WTC11 (cell line): Measurements from ENCODE around the gene FMOD. TPM values are rescaled to one million over a fixed set of nuclear protein-coding genes. Genes with fewer than 3 reads are reported as not detected.
A peak's percentile ranks its signal among the peaks of the same experiment; 100 is the strongest.

ENCODE experiments used
- ATAC-seq: fragments of 200-7000 bp; cut with Tn5 transposase; 2 replicates; pipeline ENCODE4 v1.10.0; 2021; ENCODE audit warnings: mild to moderate bottlenecking, moderate library complexity
- CTCF ChIA-PET: fragments of 300-600 bp; sonication (Branson Sonifier 250); formaldehyde crosslinking; loops from one replicate; lab custom pipeline; 2021; ENCODE audit warnings: antibody characterized with exemption; lab: Charles Lee
- POLR2A ChIA-PET: fragments of 350-600 bp; sonication (Branson Sonifier 250); formaldehyde crosslinking; loops from one replicate; lab custom pipeline; 2021; ENCODE audit warnings: antibody characterized with exemption; lab: Charles Lee
- DNase-seq: peaks from one replicate; pipeline ENCODE4 v3.0.0; 2021; ENCODE audit warnings: low spot score
- H3K27ac Mint-ChIP-seq: 2 replicates; pipeline ENCODE4 v1.8.0; 2021; ENCODE audit warnings: mixed read lengths
- H3K27me3 Mint-ChIP-seq: 2 replicates; pipeline ENCODE4 v1.8.0; 2021; ENCODE audit warnings: low read depth, mild to moderate bottlenecking, moderate library complexity, mixed read lengths
- H3K36me3 Mint-ChIP-seq: 2 replicates; pipeline ENCODE4 v1.8.0; 2021; ENCODE audit warnings: mixed read lengths
- H3K4me1 Mint-ChIP-seq: 2 replicates; pipeline ENCODE4 v1.8.0; 2022; ENCODE audit warnings: mixed read lengths
- H3K4me3 Mint-ChIP-seq: 2 replicates; pipeline ENCODE4 v1.8.0; 2021; ENCODE audit warnings: mild to moderate bottlenecking, moderate library complexity, mixed read lengths
- H3K9me3 Mint-ChIP-seq: 2 replicates; pipeline ENCODE4 v1.8.0; 2021; ENCODE audit warnings: mixed read lengths
- CREM ChIP-seq: sonication (generic); formaldehyde crosslinking; IDR thresholded peaks from 2 replicates; pipeline ENCODE4 v1.8.1; 2022; ENCODE audit warnings: mild to moderate bottlenecking, missing genetic modification reagents, moderate library complexity
- EMX1 ChIP-seq: fragments of 250-450 bp; sonication (Bioruptor Pico); IDR thresholded peaks from 2 replicates; pipeline ENCODE4 v1.8.0; 2021; ENCODE audit warnings: mild to moderate bottlenecking
- ETV6 ChIP-seq: sonication (generic); formaldehyde crosslinking; IDR thresholded peaks from 2 replicates; pipeline ENCODE4 v1.8.1; 2022; ENCODE audit warnings: mild to moderate bottlenecking, missing genetic modification reagents
- FOXP1 ChIP-seq: sonication (generic); formaldehyde crosslinking; IDR thresholded peaks from 2 replicates; pipeline ENCODE4 v1.8.0; 2022; ENCODE audit warnings: missing genetic modification reagents, mild to moderate bottlenecking, moderate library complexity, borderline replicate concordance
- HMGA2 ChIP-seq: fragments of 250-450 bp; sonication (Bioruptor Pico); IDR thresholded peaks from 2 replicates; pipeline ENCODE4 v1.4.0; 2021; ENCODE audit warnings: mild to moderate bottlenecking, moderate library complexity
- MXD4 ChIP-seq: fragments of 250-450 bp; sonication (Bioruptor Pico); IDR thresholded peaks from 2 replicates; pipeline ENCODE4 v1.8.0; 2021; ENCODE audit warnings: mild to moderate bottlenecking, moderate library complexity, borderline replicate concordance
- NR3C1 ChIP-seq: sonication (generic); formaldehyde crosslinking; conservative IDR thresholded peaks from 2 replicates; pipeline ENCODE4 v1.8.1; 2023; ENCODE audit warnings: low read depth, mild to moderate bottlenecking, missing genetic modification reagents
- SOX15 ChIP-seq: fragments of 250-450 bp; sonication (Bioruptor Pico); IDR thresholded peaks from 2 replicates; pipeline ENCODE4 v1.9.0; 2021; ENCODE audit warnings: mild to moderate bottlenecking
- total RNA-seq: library from RNA; stranded (reverse); gene quantifications from 3 replicates; pipeline ENCODE4 v1.2.3, GENCODE V29; 2021
- TF ChIP-seq, protein P1 (sequence below): fragments of 250-450 bp; sonication (Bioruptor Pico); IDR thresholded peaks from 2 replicates; pipeline ENCODE4 v2.1.2; 2022; ENCODE audit warnings: mild to moderate bottlenecking, moderate library complexity
- TF ChIP-seq, protein P2 (sequence below): fragments of 250-450 bp; sonication (Bioruptor Pico); IDR thresholded peaks from 2 replicates; pipeline ENCODE4 v1.9.0; 2021; ENCODE audit warnings: mild to moderate bottlenecking
- TF ChIP-seq, protein P3 (sequence below): sonication (generic); formaldehyde crosslinking; IDR thresholded peaks from 2 replicates; pipeline ENCODE4 v1.8.1; 2023; ENCODE audit warnings: mild to moderate bottlenecking, missing genetic modification reagents, moderate library complexity
- TF ChIP-seq, protein P4 (sequence below): sonication (generic); formaldehyde crosslinking; IDR thresholded peaks from 2 replicates; pipeline ENCODE4 v1.8.0; 2023; ENCODE audit warnings: mild to moderate bottlenecking, missing genetic modification reagents
- TF ChIP-seq, protein P5 (sequence below): sonication (generic); formaldehyde crosslinking; IDR thresholded peaks from 2 replicates; pipeline ENCODE4 v1.8.1; 2022; ENCODE audit warnings: missing genetic modification reagents, borderline replicate concordance
- TF ChIP-seq, protein P6 (sequence below): fragments of 200-600 bp; IDR thresholded peaks from 2 replicates; pipeline ENCODE4 v1.8.0; 2022; ENCODE audit warnings: antibody characterized with exemption
- TF ChIP-seq, protein P7 (sequence below): sonication (generic); formaldehyde crosslinking; IDR thresholded peaks from 2 replicates; pipeline ENCODE4 v1.8.1; 2023; ENCODE audit warnings: mild to moderate bottlenecking, missing genetic modification reagents, borderline replicate concordance

FMOD gene
- total RNA-seq, 1 experiment from 2014 or later, result 0.79 TPM

DNA sequence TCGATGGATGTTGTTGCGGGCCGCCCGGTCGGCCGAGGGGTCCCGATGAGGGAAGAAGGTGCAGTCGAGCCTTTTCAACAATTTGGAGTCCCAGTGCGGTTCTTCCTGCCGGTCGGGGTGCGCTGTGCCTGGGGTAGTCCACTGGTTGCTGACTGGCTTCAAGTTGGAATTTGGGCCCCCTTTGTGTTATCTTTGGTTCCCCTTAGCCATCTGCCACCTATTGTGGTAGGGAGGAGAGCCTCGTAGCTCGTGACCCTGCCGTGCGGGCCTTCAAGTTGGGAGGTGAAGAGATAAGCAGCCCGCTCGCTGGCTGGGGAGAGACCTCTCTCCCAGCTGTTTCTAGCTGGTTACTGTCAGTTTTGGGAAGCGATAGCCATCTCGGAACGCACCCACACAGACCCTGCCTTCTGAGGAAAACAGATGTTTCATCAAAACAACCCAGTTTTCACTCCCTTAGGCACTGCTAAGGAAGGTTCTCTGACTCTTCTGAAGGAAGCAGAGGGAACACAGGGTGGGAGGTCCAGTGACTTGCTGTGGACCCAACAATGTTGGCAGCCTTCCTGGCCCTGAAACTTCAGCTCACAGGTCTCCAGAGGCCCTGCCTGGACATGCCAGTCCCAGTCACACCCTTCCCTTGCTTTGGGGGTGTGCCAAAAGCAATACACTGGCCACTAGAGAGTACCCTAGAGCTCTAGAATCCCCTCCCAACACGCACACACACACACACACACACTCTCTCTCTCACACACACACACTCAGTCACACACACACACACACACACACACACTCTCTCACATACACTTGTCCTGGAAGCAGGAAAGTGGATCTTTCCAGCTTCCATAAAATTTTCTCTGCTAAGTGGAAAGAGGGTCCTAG lies 44.6 kb downstream of the FMOD start (continued):
- TF ChIP-seq, protein P1, sequence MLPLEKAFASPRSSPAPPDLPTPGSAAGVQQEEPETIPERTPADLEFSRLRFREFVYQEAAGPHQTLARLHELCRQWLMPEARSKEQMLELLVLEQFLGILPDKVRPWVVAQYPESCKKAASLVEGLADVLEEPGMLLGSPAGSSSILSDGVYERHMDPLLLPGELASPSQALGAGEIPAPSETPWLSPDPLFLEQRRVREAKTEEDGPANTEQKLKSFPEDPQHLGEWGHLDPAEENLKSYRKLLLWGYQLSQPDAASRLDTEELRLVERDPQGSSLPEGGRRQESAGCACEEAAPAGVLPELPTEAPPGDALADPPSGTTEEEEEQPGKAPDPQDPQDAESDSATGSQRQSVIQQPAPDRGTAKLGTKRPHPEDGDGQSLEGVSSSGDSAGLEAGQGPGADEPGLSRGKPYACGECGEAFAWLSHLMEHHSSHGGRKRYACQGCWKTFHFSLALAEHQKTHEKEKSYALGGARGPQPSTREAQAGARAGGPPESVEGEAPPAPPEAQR (CRISPR knock-in tag), result no peak
- TF ChIP-seq, protein P2, sequence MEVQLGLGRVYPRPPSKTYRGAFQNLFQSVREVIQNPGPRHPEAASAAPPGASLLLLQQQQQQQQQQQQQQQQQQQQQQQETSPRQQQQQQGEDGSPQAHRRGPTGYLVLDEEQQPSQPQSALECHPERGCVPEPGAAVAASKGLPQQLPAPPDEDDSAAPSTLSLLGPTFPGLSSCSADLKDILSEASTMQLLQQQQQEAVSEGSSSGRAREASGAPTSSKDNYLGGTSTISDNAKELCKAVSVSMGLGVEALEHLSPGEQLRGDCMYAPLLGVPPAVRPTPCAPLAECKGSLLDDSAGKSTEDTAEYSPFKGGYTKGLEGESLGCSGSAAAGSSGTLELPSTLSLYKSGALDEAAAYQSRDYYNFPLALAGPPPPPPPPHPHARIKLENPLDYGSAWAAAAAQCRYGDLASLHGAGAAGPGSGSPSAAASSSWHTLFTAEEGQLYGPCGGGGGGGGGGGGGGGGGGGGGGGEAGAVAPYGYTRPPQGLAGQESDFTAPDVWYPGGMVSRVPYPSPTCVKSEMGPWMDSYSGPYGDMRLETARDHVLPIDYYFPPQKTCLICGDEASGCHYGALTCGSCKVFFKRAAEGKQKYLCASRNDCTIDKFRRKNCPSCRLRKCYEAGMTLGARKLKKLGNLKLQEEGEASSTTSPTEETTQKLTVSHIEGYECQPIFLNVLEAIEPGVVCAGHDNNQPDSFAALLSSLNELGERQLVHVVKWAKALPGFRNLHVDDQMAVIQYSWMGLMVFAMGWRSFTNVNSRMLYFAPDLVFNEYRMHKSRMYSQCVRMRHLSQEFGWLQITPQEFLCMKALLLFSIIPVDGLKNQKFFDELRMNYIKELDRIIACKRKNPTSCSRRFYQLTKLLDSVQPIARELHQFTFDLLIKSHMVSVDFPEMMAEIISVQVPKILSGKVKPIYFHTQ, result no peak
- no peak for TF ChIP-seq EMX1 (CRISPR knock-in tag)
- TF ChIP-seq, protein P3, sequence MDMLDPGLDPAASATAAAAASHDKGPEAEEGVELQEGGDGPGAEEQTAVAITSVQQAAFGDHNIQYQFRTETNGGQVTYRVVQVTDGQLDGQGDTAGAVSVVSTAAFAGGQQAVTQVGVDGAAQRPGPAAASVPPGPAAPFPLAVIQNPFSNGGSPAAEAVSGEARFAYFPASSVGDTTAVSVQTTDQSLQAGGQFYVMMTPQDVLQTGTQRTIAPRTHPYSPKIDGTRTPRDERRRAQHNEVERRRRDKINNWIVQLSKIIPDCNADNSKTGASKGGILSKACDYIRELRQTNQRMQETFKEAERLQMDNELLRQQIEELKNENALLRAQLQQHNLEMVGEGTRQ (CRISPR knock-in tag), result no peak
- TF ChIP-seq, protein P4, sequence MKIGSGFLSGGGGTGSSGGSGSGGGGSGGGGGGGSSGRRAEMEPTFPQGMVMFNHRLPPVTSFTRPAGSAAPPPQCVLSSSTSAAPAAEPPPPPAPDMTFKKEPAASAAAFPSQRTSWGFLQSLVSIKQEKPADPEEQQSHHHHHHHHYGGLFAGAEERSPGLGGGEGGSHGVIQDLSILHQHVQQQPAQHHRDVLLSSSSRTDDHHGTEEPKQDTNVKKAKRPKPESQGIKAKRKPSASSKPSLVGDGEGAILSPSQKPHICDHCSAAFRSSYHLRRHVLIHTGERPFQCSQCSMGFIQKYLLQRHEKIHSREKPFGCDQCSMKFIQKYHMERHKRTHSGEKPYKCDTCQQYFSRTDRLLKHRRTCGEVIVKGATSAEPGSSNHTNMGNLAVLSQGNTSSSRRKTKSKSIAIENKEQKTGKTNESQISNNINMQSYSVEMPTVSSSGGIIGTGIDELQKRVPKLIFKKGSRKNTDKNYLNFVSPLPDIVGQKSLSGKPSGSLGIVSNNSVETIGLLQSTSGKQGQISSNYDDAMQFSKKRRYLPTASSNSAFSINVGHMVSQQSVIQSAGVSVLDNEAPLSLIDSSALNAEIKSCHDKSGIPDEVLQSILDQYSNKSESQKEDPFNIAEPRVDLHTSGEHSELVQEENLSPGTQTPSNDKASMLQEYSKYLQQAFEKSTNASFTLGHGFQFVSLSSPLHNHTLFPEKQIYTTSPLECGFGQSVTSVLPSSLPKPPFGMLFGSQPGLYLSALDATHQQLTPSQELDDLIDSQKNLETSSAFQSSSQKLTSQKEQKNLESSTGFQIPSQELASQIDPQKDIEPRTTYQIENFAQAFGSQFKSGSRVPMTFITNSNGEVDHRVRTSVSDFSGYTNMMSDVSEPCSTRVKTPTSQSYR (CRISPR knock-in tag), result no peak
- TF ChIP-seq MXD4, result no peak
- TF ChIP-seq HMGA2 (CRISPR knock-in tag), result no peak
- TF ChIP-seq SOX15 (CRISPR knock-in tag), result no peak
- TF ChIP-seq, all 79 proteins: peak for 0

DNA sequence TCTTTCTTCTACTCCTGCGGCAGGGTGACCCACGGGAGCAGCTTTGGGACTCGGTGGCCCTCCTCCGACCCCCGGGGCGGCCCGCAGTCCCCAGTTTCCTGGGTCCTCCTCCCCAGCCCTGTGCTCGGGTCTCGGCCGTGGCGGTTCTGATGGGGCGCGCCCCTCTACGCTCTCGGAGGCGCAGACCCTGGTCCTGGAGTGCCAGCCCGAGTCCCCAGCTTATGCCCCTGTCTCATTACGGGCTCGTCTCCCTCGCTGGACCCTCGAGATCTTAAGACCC lies 45.2 kb downstream of the FMOD start:
- H3K4me1 Mint-ChIP-seq, result peaks cover 55% of the 10 kb centered on the region
- POLR2A ChIA-PET, result interaction anchor here (0.9 to 5.0 kb wide), 3 partner anchors 12 to 21 kb away, joined by 7 to 37 read pairs (median 8); no protein-coding TSS in a partner anchor
- no peaks in the 10 kb centered on the region for H3K9me3 Mint-ChIP-seq
- peaks cover 96% of the 10 kb centered on the region for H3K27me3 Mint-ChIP-seq
- CTCF ChIA-PET, result interaction anchor here (0.6 to 6.5 kb wide), 7 partner anchors 15 to 182 kb away, joined by 3 to 66 read pairs (median 15); no protein-coding TSS in a partner anchor
- H3K27ac Mint-ChIP-seq, result no peak overlapping the region
- ATAC-seq, result no peak
- H3K36me3 Mint-ChIP-seq, result peaks cover 7% of the 10 kb centered on the region
- peak overlapping the region; percentile 79 for H3K4me3 Mint-ChIP-seq
- TF ChIP-seq, protein P5, sequence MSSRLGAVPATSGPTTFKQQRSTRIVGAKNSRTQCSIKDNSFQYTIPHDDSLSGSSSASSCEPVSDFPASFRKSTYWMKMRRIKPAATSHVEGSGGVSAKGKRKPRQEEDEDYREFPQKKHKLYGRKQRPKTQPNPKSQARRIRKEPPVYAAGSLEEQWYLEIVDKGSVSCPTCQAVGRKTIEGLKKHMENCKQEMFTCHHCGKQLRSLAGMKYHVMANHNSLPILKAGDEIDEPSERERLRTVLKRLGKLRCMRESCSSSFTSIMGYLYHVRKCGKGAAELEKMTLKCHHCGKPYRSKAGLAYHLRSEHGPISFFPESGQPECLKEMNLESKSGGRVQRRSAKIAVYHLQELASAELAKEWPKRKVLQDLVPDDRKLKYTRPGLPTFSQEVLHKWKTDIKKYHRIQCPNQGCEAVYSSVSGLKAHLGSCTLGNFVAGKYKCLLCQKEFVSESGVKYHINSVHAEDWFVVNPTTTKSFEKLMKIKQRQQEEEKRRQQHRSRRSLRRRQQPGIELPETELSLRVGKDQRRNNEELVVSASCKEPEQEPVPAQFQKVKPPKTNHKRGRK (CRISPR knock-in tag), result no peak
- TF ChIP-seq FOXP1 (CRISPR knock-in tag) (no peak), ETV6 (CRISPR knock-in tag) (no peak), SOX15 (CRISPR knock-in tag) (no peak), CREM (no peak), MXD4 (no peak), NR3C1 (CRISPR knock-in tag) (no peak)
- TF ChIP-seq, protein P6, sequence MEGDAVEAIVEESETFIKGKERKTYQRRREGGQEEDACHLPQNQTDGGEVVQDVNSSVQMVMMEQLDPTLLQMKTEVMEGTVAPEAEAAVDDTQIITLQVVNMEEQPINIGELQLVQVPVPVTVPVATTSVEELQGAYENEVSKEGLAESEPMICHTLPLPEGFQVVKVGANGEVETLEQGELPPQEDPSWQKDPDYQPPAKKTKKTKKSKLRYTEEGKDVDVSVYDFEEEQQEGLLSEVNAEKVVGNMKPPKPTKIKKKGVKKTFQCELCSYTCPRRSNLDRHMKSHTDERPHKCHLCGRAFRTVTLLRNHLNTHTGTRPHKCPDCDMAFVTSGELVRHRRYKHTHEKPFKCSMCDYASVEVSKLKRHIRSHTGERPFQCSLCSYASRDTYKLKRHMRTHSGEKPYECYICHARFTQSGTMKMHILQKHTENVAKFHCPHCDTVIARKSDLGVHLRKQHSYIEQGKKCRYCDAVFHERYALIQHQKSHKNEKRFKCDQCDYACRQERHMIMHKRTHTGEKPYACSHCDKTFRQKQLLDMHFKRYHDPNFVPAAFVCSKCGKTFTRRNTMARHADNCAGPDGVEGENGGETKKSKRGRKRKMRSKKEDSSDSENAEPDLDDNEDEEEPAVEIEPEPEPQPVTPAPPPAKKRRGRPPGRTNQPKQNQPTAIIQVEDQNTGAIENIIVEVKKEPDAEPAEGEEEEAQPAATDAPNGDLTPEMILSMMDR, result no peak
- TF ChIP-seq, protein P7, sequence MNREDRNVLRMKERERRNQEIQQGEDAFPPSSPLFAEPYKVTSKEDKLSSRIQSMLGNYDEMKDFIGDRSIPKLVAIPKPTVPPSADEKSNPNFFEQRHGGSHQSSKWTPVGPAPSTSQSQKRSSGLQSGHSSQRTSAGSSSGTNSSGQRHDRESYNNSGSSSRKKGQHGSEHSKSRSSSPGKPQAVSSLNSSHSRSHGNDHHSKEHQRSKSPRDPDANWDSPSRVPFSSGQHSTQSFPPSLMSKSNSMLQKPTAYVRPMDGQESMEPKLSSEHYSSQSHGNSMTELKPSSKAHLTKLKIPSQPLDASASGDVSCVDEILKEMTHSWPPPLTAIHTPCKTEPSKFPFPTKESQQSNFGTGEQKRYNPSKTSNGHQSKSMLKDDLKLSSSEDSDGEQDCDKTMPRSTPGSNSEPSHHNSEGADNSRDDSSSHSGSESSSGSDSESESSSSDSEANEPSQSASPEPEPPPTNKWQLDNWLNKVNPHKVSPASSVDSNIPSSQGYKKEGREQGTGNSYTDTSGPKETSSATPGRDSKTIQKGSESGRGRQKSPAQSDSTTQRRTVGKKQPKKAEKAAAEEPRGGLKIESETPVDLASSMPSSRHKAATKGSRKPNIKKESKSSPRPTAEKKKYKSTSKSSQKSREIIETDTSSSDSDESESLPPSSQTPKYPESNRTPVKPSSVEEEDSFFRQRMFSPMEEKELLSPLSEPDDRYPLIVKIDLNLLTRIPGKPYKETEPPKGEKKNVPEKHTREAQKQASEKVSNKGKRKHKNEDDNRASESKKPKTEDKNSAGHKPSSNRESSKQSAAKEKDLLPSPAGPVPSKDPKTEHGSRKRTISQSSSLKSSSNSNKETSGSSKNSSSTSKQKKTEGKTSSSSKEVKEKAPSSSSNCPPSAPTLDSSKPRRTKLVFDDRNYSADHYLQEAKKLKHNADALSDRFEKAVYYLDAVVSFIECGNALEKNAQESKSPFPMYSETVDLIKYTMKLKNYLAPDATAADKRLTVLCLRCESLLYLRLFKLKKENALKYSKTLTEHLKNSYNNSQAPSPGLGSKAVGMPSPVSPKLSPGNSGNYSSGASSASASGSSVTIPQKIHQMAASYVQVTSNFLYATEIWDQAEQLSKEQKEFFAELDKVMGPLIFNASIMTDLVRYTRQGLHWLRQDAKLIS, result no peak
- TF ChIP-seq, all 79 proteins: peak for 0
- DNase-seq, result no peak
